IMR-90 (cell line): Measurements from ENCODE around the gene MACROD1. TPM values are rescaled to one million over a fixed set of nuclear protein-coding genes. Genes with fewer than 3 reads are reported as not detected.

Experiments
- ATAC-seq: fragments of 200-7000 bp; cut with Tn5 transposase; 2 replicates; pipeline ENCODE4 v1.9.1; 2020; ENCODE audit warnings: low read depth, mild to moderate bottlenecking, moderate library complexity
- BruUV-seq: library from RNA; stranded (reverse); fragments of 400-500 nt; replicated peaks from 2 replicates; lab custom pipeline; 2021; lab: Mats Ljungman, UMichigan
- CTCF ChIA-PET: fragments of 300-600 bp; formaldehyde crosslinking; extraction: SDS; loops from one replicate; lab custom pipeline; 2021; ENCODE audit warnings: antibody characterized with exemption; lab: Yijun Ruan, JAX
- POLR2A ChIA-PET: fragments of 300-600 bp; sonication (Branson Sonifier 250); formaldehyde crosslinking; loops from one replicate; lab custom pipeline; 2022; ENCODE audit warnings: antibody characterized with exemption; ENCODE audit not compliant: unreplicated experiment; lab: Charles Lee
- DNase-seq: peaks from one replicate; pipeline ENCODE4 v3.0.0; 2013
- H2AFZ ChIP-seq: replicated peaks from 2 replicates; pipeline ENCODE3; 2013; ENCODE audit warnings: low read length, mild to moderate bottlenecking; ENCODE audit not compliant: poor library complexity
- H2AK5ac ChIP-seq: 2 replicates; pipeline ENCODE4 v1.6.1; 2013; ENCODE audit warnings: low read depth, low read length, inconsistent platforms
- H2AK9ac ChIP-seq: replicated peaks from 2 replicates; pipeline ENCODE3; 2013; ENCODE audit warnings: mild to moderate bottlenecking, low read depth, low read length, moderate library complexity; ENCODE audit not compliant: poor library complexity
- H2BK120ac ChIP-seq: 2 replicates; pipeline ENCODE4 v1.6.1; 2013; ENCODE audit warnings: low read depth, low read length, inconsistent platforms
- H2BK15ac ChIP-seq: 3 replicates; pipeline ENCODE4 v1.6.1; 2013; ENCODE audit warnings: low read depth, low read length, inconsistent platforms
- H2BK20ac ChIP-seq: 2 replicates; pipeline ENCODE4 v1.6.1; 2013; ENCODE audit warnings: low read depth, mild to moderate bottlenecking, inconsistent platforms, low read length, moderate library complexity
- H2BK5ac ChIP-seq: 2 replicates; pipeline ENCODE4 v1.6.1; 2013; ENCODE audit warnings: mild to moderate bottlenecking, low read depth, low read length, inconsistent platforms; ENCODE audit not compliant: poor library complexity, severe bottlenecking
- H3K14ac ChIP-seq: replicated peaks from 2 replicates; pipeline ENCODE4 v1.6.1; 2013; ENCODE audit warnings: low read depth, low read length, inconsistent platforms
- H3K18ac ChIP-seq: 2 replicates; pipeline ENCODE4 v1.6.1; 2013; ENCODE audit warnings: low read depth, low read length, control low read depth
- H3K23ac ChIP-seq: 2 replicates; pipeline ENCODE4 v1.6.1; 2013; ENCODE audit warnings: low read depth, low read length, inconsistent platforms
- H3K27ac ChIP-seq: 2 replicates; pipeline ENCODE4 v1.5.1; 2013; ENCODE audit warnings: mild to moderate bottlenecking, control low read depth, low read length; ENCODE audit not compliant: insufficient read depth
- H3K27me3 ChIP-seq: 2 replicates; pipeline ENCODE4 v1.6.1; 2013; ENCODE audit warnings: low read length; ENCODE audit not compliant: control insufficient read depth, insufficient read depth
- H3K36me3 ChIP-seq: 2 replicates; pipeline ENCODE4 v1.6.1; 2013; ENCODE audit warnings: low read length, mixed read lengths; ENCODE audit not compliant: control insufficient read depth, insufficient read depth
- H3K4ac ChIP-seq: 2 replicates; pipeline ENCODE4 v1.6.1; 2013; ENCODE audit warnings: low read depth, low read length, inconsistent platforms
- H3K4me1 ChIP-seq: 2 replicates; pipeline ENCODE4 v1.6.1; 2013; ENCODE audit warnings: low read length, mixed read lengths; ENCODE audit not compliant: control insufficient read depth, insufficient read depth
- H3K4me2 ChIP-seq: 2 replicates; pipeline ENCODE4 v1.6.1; 2013; ENCODE audit warnings: low read depth, mild to moderate bottlenecking, control low read depth, low read length, moderate library complexity
- H3K4me3 ChIP-seq: 2 replicates; pipeline ENCODE4 v1.5.1; 2013; ENCODE audit warnings: low read depth, mild to moderate bottlenecking, control low read depth, low read length, moderate library complexity; ENCODE audit not compliant: insufficient read depth
- H3K56ac ChIP-seq: 2 replicates; pipeline ENCODE4 v1.6.1; 2013; ENCODE audit warnings: low read length, inconsistent platforms; ENCODE audit not compliant: insufficient read depth; ENCODE audit errors: extremely low read depth
- H3K79me1 ChIP-seq, 2 experiments: 2 replicates each; pipeline ENCODE4 v1.6.1; 2013; ENCODE audit warnings: low read length in 2 of 2, inconsistent platforms in 1 of 2, low read depth in 1 of 2
- H3K9ac ChIP-seq: 2 replicates; pipeline ENCODE4 v1.6.1; 2013; ENCODE audit warnings: low read depth, low read length, control low read depth
- H3K9me1 ChIP-seq: 2 replicates; pipeline ENCODE4 v1.6.1; 2013; ENCODE audit warnings: low read length, inconsistent platforms; ENCODE audit not compliant: insufficient read depth
- H3K9me3 ChIP-seq: 2 replicates; pipeline ENCODE4 v1.6.1; 2013; ENCODE audit warnings: low read length; ENCODE audit not compliant: control insufficient read depth, insufficient read depth
- H4K20me1 ChIP-seq: 2 replicates; pipeline ENCODE4 v1.6.1; 2013; ENCODE audit warnings: low read length, inconsistent platforms; ENCODE audit not compliant: insufficient read depth
- H4K5ac ChIP-seq: 2 replicates; pipeline ENCODE4 v1.6.1; 2013; ENCODE audit warnings: mild to moderate bottlenecking, low read depth, low read length, control low read depth
- H4K8ac ChIP-seq, 2 experiments: 2 replicates each; pipeline ENCODE4 v1.6.1; 2013; ENCODE audit warnings: low read depth in 2 of 2, low read length in 2 of 2, control low read depth in 1 of 2, inconsistent platforms in 1 of 2
- H4K91ac ChIP-seq: 2 replicates; pipeline ENCODE4 v1.6.1; 2013; ENCODE audit warnings: low read depth, low read length, inconsistent platforms; ENCODE audit not compliant: insufficient read depth
- BHLHE40 ChIP-seq: fragments of 150-350 bp; IDR thresholded peaks from 2 replicates; pipeline ENCODE4 v1.6.1; 2016; ENCODE audit warnings: mild to moderate bottlenecking, low read depth, low read length
- CEBPB ChIP-seq: IDR thresholded peaks from 2 replicates; pipeline ENCODE4 v1.6.1; 2012; ENCODE audit warnings: low read depth, low read length, improper control_type of control experiment
- CHD1 ChIP-seq: IDR thresholded peaks from 2 replicates; pipeline ENCODE4 v1.6.1; 2012; ENCODE audit warnings: low read depth, low read length, improper control_type of control experiment
- MAFK ChIP-seq: IDR thresholded peaks from 2 replicates; pipeline ENCODE4 v1.6.1; 2012; ENCODE audit warnings: low read depth, low read length, improper control_type of control experiment
- MAZ ChIP-seq: IDR thresholded peaks from 2 replicates; pipeline ENCODE4 v1.6.1; 2012; ENCODE audit warnings: low read depth, mild to moderate bottlenecking, low read length, improper control_type of control experiment, moderate library complexity, borderline replicate concordance
- MXI1 ChIP-seq: IDR thresholded peaks from 2 replicates; pipeline ENCODE4 v1.6.1; 2012; ENCODE audit warnings: low read depth, mild to moderate bottlenecking, low read length, moderate library complexity, borderline replicate concordance
- NFE2L2 ChIP-seq: fragments of 150-350 bp; IDR thresholded peaks from 2 replicates; pipeline ENCODE4 v1.6.1; 2016; ENCODE audit warnings: low read depth, mild to moderate bottlenecking, low read length
- POLR2A ChIP-seq: IDR thresholded peaks from 2 replicates; pipeline ENCODE4 v1.6.1; 2012; ENCODE audit warnings: mild to moderate bottlenecking, low read depth, low read length
- RAD21 ChIP-seq: IDR thresholded peaks from 2 replicates; pipeline ENCODE4 v1.6.1; 2012; ENCODE audit warnings: low read length, improper control_type of control experiment
- RCOR1 ChIP-seq: IDR thresholded peaks from 2 replicates; pipeline ENCODE4 v1.6.1; 2012; ENCODE audit warnings: mild to moderate bottlenecking, low read length, improper control_type of control experiment; ENCODE audit not compliant: insufficient replicate concordance
- RFX5 ChIP-seq: IDR thresholded peaks from 2 replicates; pipeline ENCODE4 v1.8.0; 2012; ENCODE audit warnings: low read depth, mild to moderate bottlenecking, low read length, moderate library complexity
- WGBS, 2 experiments: methylation state at CpG; one replicate each; pipeline versions ENCODE4 v1.1.5 to v1.1.7; 2013; ENCODE audit warnings: missing lambda C conversion rate in 2 of 2; ENCODE audit not compliant: insufficient read length in 1 of 2; ENCODE audit errors: extremely low coverage in 2 of 2; 5-methylcytosine and 5-hydroxymethylcytosine counted together
- dilution Hi-C: fragments of 300-500 bp; cut with HindIII; formaldehyde crosslinking; loops from one replicate; pipeline ENCODE4 v1.14.3; 2018; ENCODE audit warnings: low sequenced_read_pairs; ENCODE audit not compliant: unreplicated experiment
- in situ Hi-C: fragments of 300-500 bp; cut with MboI; formaldehyde crosslinking; loops from 3 replicates; pipeline ENCODE4 v1.14.3; 2019; ENCODE audit warnings: low sequenced_read_pairs, inconsistent platforms, mixed read lengths
- intact Hi-C: fragments of 100-400 bp; cut with micrococcal nuclease; formaldehyde crosslinking; loops from 2 replicates; pipeline ENCODE4 v1.10.0; 2022
- polyA plus RNA-seq, 3 experiments: library from polyadenylated mRNA; depleted of rRNA; stranded (reverse); fragments of >200 nt; gene quantifications; 2 replicates each; pipeline ENCODE4 v1.2.3, GENCODE V29; 2012; ENCODE audit warnings: low replicate concordance in 1 of 3
- total RNA-seq: library from RNA; depleted of rRNA; stranded (reverse); fragments of >200 nt; gene quantifications from 2 replicates; pipeline ENCODE4 v1.2.3, GENCODE V29; 2012
- TF ChIP-seq, protein P1 (sequence below): fragments of 150-350 bp; IDR thresholded peaks from 2 replicates; pipeline ENCODE4 v1.6.1; 2017; ENCODE audit warnings: mild to moderate bottlenecking, antibody characterized with exemption, low read length, low read depth
- TF ChIP-seq, protein P2 (sequence below): fragments of 150-350 bp; IDR thresholded peaks from 2 replicates; pipeline ENCODE4 v1.6.1; 2016; ENCODE audit warnings: low read depth, mild to moderate bottlenecking, low read length, moderate library complexity, borderline replicate concordance
- TF ChIP-seq, protein P3 (sequence below): conservative IDR thresholded peaks from 2 replicates; pipeline ENCODE4 v1.5.1; 2012; ENCODE audit warnings: mild to moderate bottlenecking, low read depth, low read length, improper control_type of control experiment

MACROD1 gene
- total and polyA plus RNA-seq, 2 of the 4 experiments (the other 2 are of a cell fraction): 2.5 to 9.3 TPM

DNA sequence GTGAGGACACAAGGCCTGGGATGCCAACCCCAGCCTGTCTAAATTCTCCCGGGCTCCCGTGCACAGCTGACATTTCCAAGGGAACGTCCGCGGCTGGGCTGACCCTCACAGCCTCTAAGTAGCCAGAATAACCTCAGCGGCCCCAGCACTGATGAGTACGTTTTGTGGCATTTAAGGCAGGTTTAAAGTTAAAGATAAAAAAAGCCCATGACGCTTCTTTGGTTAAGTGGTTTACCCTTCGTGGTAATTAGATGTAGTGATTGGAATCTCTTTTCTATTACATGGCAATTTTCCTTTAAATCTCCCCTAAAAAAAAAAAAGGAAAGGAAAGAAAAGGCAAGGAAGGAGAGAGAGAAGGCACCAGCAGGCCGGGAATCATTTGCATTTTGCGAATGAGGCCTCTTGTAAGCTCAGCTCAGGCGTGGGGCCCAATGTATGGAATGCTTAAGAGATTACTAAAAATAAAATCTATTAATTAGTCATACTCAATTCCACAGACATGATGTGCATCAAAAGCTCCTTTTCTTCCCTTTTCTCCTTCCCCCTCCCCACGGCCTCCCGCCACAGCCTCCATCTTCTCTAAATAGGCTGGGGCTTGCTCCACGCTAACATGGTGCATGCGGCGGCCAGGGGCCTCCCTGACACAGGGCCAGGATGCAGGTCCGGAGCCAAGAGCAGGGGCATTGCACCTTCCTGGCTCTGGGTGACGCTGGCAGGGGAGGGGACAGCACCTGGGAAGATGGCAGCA lies 44.1 kb downstream of the MACROD1 start:
- ChIA-PET POLR2A (no interaction called here), CTCF (interaction anchor here (1.0 kb wide), 1 partner anchor 27 kb away, joined by 3 read pairs; no protein-coding TSS in a partner anchor)
- Histone ChIP-seq H4K8ac (peak overlapping the region; percentile 98), H4K91ac (peak overlapping the region; percentile 99), H3K27me3 (no peaks in the 10 kb centered on the region), H3K36me3 (no peaks in the 10 kb centered on the region), H2AK5ac (peak overlapping the region; percentile 100), H3K9me1 (peaks cover 13% of the 10 kb centered on the region), H2BK15ac (peak overlapping the region; percentile 96; the same call in 2 of the 3 replicates), H3K4me2 (peak overlapping the region; percentile 58), H2BK20ac (peak overlapping the region; percentile 95), H3K4me1 (peaks cover 21% of the 10 kb centered on the region), H3K14ac (peak overlapping the region; percentile 98), H4K5ac (peak overlapping the region; percentile 96), H4K20me1 (no peaks in the 10 kb centered on the region), H3K18ac (peak overlapping the region; percentile 91), H3K27ac (peak overlapping the region; percentile 96), H3K9ac (peak overlapping the region; percentile 62), H3K56ac (peak overlapping the region; percentile 76; the same call in 1 of the 2 replicates), H3K4ac (peak overlapping the region; percentile 100), H3K79me1 (peaks cover 0 to 25% of the 10 kb centered on the region in 2 experiments; a peak in 2 of 4 replicates), H3K4me3 (no peak overlapping the region), H3K23ac (peak overlapping the region; percentile 92), H2AFZ (peak overlapping the region; percentile 80), H3K9me3 (no peaks in the 10 kb centered on the region), H2BK5ac (peak overlapping the region; percentile 98), H2AK9ac (peak overlapping the region; percentile 39), H2BK120ac (peak overlapping the region; percentile 100)
- in situ Hi-C loops: no loop called here
- dilution Hi-C loops: no loop called here
- DNase-seq (peak; percentile 95), ATAC-seq (peak; percentile 94)
- intact Hi-C loops: no loop called here
- WGBS, 2 experiments: 46% methylated on average over 5 of the region's 19 CpGs; no CpG with 5 or more reads in 1 of the 2 experiments
- no TSS peak for BruUV-seq
- TF ChIP-seq MAZ: no peak; the same call in 1 of the 2 replicates
- no peak for TF ChIP-seq RFX5
- no peak for TF ChIP-seq CHD1
- TF ChIP-seq RCOR1: peak; percentile 95
- TF ChIP-seq CEBPB: no peak
- TF ChIP-seq POLR2A: 0 out of 2 replicates have a peak, but pooled peaks have one; percentile 18
- TF ChIP-seq BHLHE40: peak; percentile 99
- TF ChIP-seq, protein P1, sequence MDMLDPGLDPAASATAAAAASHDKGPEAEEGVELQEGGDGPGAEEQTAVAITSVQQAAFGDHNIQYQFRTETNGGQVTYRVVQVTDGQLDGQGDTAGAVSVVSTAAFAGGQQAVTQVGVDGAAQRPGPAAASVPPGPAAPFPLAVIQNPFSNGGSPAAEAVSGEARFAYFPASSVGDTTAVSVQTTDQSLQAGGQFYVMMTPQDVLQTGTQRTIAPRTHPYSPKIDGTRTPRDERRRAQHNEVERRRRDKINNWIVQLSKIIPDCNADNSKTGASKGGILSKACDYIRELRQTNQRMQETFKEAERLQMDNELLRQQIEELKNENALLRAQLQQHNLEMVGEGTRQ: peak; percentile 28; the same call in 1 of the 2 replicates
- TF ChIP-seq NFE2L2: peak; percentile 40
- peak; percentile 37 for TF ChIP-seq MAFK
- TF ChIP-seq MXI1: no peak
- TF ChIP-seq, protein P2, sequence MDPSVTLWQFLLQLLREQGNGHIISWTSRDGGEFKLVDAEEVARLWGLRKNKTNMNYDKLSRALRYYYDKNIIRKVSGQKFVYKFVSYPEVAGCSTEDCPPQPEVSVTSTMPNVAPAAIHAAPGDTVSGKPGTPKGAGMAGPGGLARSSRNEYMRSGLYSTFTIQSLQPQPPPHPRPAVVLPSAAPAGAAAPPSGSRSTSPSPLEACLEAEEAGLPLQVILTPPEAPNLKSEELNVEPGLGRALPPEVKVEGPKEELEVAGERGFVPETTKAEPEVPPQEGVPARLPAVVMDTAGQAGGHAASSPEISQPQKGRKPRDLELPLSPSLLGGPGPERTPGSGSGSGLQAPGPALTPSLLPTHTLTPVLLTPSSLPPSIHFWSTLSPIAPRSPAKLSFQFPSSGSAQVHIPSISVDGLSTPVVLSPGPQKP: no peak
- TF ChIP-seq RAD21: 0 out of 2 replicates have a peak, but pooled peaks have one; percentile 4
- TF ChIP-seq, protein P3, sequence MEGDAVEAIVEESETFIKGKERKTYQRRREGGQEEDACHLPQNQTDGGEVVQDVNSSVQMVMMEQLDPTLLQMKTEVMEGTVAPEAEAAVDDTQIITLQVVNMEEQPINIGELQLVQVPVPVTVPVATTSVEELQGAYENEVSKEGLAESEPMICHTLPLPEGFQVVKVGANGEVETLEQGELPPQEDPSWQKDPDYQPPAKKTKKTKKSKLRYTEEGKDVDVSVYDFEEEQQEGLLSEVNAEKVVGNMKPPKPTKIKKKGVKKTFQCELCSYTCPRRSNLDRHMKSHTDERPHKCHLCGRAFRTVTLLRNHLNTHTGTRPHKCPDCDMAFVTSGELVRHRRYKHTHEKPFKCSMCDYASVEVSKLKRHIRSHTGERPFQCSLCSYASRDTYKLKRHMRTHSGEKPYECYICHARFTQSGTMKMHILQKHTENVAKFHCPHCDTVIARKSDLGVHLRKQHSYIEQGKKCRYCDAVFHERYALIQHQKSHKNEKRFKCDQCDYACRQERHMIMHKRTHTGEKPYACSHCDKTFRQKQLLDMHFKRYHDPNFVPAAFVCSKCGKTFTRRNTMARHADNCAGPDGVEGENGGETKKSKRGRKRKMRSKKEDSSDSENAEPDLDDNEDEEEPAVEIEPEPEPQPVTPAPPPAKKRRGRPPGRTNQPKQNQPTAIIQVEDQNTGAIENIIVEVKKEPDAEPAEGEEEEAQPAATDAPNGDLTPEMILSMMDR: no peak
